T-helper 2 cell (primary cell): ENCODE data around the gene DOCK9.

Source experiments
- DNase-seq, 5 experiments: peaks; one replicate each; pipeline versions ENCODE4 v3.0.0 to v3.0.0-alpha.2; 2012 to 2022

Gene DOCK9

GRCh38 chr13:98945863-98946605 is 31.8 kb downstream of the DOCK9 start:
- DNase-seq = no peak

- DNase-seq = no peak
Observed at GRCh38 chr13:98944336-98944735, 33.5 kb downstream of the DOCK9 start.

DNA sequence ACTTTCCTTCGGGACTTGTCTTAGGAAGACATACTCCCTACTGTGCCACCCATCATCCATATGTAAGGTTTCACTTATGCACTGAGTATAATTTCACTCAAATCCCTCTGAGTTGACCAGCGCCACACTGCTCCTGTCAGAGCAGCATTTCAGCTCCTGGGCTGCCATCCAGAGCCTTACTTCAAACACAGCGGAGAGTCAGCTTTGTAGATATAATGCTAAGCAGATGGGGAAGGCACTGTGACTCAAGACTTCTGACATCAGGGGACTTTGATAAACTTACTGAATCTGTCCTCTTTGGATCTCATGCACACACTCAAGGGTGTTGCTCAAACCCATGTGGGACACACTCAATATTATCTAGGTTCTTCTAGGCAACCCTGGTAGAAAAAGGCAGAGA is 34.9 kb downstream of the DOCK9 start:
- no peak for DNase-seq

- DNase-seq = no peak
Observed at GRCh38 chr13:98942485-98942884, 35.4 kb downstream of the DOCK9 start.

DNA sequence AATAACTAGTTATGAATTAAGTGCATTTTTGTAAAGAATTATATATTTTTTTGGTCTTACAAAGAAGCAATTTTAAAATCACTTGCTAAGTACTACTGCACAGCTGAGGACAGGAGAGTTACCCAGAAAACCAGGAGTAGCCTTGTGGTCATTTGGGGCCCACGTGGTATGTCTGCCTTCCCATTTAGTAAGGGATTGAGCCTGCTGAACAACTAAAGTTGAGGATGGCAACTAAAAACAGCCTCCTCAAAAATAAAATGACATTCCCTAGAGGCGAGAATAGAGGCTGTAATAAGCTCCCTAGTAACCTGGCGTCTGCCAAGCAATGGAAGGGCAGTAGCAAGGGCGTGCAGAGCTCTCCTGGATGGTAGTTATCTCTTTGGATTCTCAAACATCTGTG is 36.3 kb downstream of the DOCK9 start:
- no peak for DNase-seq

GRCh38 chr13:98941126-98941525 is 36.7 kb downstream of the DOCK9 start:
- no peak for DNase-seq

DNA sequence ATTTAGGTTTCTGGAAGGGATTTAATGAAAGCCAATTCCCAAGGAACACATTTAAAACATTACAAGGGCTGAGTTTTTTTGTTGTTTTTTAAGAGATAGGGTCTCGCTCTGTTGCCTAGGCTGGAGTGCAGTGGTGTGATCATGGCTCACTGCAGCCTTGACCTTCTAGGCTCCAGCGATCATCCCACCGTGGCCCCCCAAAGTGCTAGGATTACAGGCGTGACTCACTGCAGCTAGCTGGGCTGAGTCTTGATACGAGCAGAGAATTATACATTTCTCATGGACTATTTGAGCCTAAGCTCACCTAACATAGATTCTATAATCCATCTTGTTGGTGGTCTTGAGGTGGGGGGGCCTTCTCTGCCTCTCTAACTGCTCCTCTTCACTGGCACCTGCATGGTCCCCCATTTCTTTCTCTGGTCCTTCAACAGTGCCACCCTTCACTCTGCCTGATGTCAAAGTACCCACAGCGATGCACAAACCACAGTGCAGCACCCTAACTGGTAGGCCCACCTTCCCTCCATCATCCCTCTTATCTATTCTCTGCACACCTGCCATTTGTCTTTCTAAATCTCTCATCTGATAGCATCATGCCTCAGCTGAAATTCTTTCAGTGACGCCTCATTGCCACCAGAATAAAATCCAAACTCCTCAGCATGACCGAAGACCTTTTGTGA is 37.4 kb downstream of the DOCK9 start:
- DNase-seq = no peak

- DNase-seq = no peak
Observed at GRCh38 chr13:98939660-98940191, 38.1 kb downstream of the DOCK9 start.

- DNase-seq = no peak
Observed at GRCh38 chr13:98938801-98939200, 39.1 kb downstream of the DOCK9 start.

- no peak for DNase-seq
Observed at GRCh38 chr13:98937911-98938381, 39.9 kb downstream of the DOCK9 start.

DNA sequence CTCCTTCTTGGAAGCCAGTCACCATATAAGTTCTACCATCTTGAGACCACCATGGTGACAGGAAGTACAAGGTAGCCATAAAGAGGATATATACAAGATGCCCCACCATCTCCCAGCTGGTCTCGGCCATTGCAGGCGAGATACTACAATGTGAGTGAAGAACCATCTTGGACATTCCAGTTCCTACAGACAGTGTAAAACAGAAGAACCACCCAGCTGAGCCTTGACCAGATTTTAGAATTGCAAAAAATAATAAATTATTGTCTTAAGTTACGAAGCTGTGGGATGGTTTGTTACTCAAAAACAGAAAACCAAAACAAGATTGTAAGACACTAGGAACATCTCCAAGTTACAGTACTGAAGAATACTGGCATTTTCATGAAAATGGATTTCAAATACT is 43.6 kb downstream of the DOCK9 start:
- no peak for DNase-seq

DNA sequence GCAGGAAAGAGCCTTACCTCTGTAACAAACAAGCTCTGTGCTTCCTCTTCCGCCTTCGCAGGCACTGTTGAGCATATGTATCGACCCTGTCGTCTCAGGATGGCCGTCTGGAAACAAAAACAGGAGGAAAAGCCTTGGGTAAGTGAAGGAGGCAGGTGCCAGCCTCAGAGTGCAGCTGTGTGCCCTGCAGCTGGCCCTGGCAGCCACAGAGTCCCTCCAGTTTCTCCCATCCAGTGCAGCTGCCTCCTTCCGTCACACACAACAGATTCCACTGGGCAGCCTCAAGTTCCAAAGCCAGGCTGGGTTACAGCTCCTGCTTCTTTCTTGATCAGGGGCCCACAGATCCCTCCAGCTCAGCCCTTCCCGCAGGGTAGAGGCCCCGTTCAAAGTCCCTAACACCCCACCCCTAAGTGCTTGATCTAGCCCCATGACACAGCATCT is 47.7 kb downstream of the DOCK9 start:
- DNase-seq = no peak

- DNase-seq = no peak
Observed at GRCh38 chr13:98927951-98928927, 49.6 kb downstream of the DOCK9 start.

DNA sequence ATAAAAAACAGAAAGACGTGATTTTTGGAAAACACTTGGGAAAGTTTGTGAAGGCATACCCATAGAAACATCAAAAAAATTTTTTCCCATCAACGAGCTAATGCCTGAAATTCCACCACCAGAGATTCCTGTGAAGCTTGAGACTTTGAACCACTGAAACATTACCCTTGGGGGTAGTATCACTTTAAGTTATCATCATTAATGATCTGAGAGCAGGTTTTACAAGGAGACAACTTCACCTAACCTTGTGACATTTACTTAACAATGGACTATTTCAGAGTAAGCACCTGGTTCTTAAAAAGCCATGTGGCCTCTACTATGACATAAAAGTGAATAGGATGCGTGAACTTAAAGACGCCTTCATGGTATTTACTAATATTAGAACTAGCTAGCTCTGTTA is 51.9 kb downstream of the DOCK9 start:
- no peak for DNase-seq

GRCh38 chr13:98923641-98924397 is 54.0 kb downstream of the DOCK9 start:
- DNase-seq = no peak

DNA sequence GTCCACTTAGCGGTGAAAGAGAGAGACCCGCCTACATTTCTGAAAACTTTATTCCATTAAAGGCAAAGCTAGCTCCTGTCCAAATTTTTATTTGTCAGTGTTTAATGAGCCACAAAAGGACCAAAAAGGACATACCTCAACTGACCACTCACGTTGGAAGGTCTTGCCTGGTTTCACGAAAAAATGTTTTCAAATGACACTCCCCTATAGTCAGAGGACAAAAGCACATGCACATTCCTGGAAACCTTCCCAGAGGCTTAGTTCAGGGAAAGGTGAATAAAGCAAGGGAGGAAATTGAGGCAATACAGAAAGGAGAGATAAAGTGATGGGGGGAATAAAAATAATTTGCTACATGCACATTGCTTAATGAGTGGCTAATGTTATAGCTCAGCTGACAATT is 55.6 kb downstream of the DOCK9 start:
- DNase-seq = no peak

DNA sequence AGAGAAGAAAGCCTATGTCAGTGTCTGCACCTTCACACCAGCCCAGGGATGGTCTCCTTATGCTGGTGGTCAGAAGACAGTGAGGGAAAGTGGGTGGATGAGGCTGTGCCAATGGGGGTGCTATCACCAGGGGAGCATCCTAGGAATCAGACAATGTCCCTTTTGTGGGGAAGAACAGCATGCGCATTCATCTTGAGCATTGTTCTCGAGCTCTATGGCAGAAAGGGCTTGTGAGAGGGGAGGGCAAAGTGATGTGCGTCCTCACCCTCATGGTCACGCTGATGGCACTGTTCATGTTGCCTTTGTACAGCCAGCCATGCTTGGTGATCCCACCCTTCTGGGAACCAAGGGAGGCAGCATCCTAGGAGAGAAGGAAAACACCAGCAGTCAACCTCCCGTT is 56.1 kb downstream of the DOCK9 start:
- DNase-seq = no peak

DNA sequence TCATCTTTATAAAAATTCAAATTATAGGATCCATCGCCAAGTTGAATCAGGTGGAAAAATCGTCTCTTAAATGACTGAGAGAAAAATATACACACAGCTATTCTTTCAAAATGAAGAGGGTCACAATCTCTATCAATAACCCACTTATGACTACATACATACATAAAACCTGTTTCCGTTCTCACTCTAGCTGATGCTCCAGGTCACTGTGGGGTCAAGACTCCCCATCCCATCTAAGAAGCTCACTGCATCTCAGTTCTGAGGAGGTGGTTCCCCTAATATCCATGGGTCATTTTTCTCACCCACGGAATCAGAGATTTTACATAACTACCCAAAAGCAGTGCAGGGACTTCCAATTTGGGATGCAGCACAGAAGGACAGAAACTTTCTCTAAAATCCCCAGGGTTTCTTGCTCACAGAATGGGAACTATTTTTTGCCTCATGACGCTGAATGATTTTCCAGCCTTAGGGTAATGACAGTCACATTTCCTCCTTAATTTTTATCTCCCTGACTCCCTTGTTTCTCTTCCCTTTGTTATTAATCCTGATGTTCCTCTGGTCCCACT is 56.8 kb downstream of the DOCK9 start:
- DNase-seq = no peak

DNA sequence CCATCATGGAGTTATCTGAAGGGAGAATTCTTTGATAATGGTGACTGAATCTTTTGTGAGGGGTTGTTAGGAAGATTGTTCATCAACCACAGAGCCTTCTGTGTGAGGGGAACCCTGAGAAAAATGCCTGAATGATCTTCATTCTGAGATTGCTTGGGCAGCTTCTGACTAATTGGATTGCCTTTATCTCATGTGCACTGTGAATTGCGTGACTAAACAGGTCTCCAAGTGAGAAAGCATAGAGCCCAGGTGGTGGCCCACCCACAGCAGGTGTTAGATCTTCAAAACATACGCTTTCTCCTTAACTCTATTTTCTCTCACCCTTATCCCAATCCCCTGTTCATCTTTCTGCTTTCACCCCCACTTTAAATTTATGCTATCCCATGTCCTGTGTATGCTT is 58.3 kb downstream of the DOCK9 start:
- peak in 1 of 5 experiments; percentile 28 for DNase-seq

DNA sequence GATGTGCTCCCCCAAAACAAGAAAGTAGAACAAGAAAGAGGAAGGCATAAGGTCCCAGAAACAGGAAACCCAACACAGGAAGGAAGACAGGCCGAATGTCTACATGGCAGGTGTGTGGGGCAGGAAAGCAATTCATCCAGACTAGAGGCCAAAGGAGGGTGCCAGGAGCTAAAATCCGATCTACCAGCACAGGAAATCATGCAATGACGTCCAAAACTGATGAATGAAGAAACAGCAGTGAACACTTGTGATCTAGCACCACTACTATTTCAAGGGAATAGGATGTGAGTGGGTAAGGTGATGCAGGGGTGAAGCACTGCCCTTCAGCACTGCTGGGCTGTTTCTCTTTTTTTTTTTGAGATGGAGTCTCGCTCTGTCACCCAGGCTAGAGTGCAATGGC is 59.1 kb downstream of the DOCK9 start:
- DNase-seq = peak in 2 of 5 experiments; percentile 6 to 21

- DNase-seq = no peak
Observed at GRCh38 chr13:98917116-98917515, 60.7 kb downstream of the DOCK9 start.

- DNase-seq = no peak
Observed at GRCh38 chr13:98916403-98916802, 61.5 kb downstream of the DOCK9 start.
